Activated CD8-positive, alpha-beta memory T cell treated with anti-CD3 and anti-CD28 coated beads, Interleukin-2, amount 10 ng/mL, durations not matched to agents 7 days and 5 days (primary cell): Measurements from ENCODE around the gene OTUD5. TPM values are rescaled to one million over a fixed set of nuclear protein-coding genes. Genes with fewer than 3 reads are reported as not detected.

ENCODE experiments used
- ATAC-seq: fragments of 150-1000 bp; cut with Tn5 transposase; one replicate; pipeline ENCODE4 v1.10.0; 2021; ENCODE audit warnings: moderate library complexity
- CTCF ChIA-PET: fragments of 350-600 bp; sonication (Branson Sonifier 250); formaldehyde crosslinking; loops from one replicate; lab custom pipeline; 2021; ENCODE audit warnings: antibody characterized with exemption; lab: Charles Lee
- DNase-seq: peaks from one replicate; pipeline ENCODE4 v3.0.0-alpha.2; 2020
- H3K27ac Mint-ChIP-seq: one replicate; pipeline ENCODE4 v1.8.0; 2021; ENCODE audit warnings: mild to moderate bottlenecking, mixed read lengths
- H3K27me3 Mint-ChIP-seq: one replicate; pipeline ENCODE4 v1.8.0; 2021; ENCODE audit warnings: mixed read lengths
- H3K36me3 Mint-ChIP-seq: one replicate; pipeline ENCODE4 v1.8.0; 2021; ENCODE audit warnings: mild to moderate bottlenecking, mixed read lengths
- H3K4me1 Mint-ChIP-seq: one replicate; pipeline ENCODE4 v1.8.0; 2021; ENCODE audit warnings: mixed read lengths
- H3K4me3 Mint-ChIP-seq: one replicate; pipeline ENCODE4 v1.8.0; 2021; ENCODE audit warnings: mild to moderate bottlenecking, moderate library complexity, mixed read lengths
- H3K9me3 Mint-ChIP-seq: one replicate; pipeline ENCODE4 v1.8.0; 2022; ENCODE audit warnings: low read depth, mixed read lengths
- total RNA-seq, 2 experiments: library from RNA; stranded (reverse); gene quantifications; one replicate each; pipeline ENCODE4 v1.2.3, GENCODE V29; 2021

Gene OTUD5
- total RNA-seq, 2 experiments from 2014 or later = 56.9 to 65.2 TPM

GRCh38 chrX:48919947-48920717 is 37.3 kb downstream of the OTUD5 start:
- H3K4me1 Mint-ChIP-seq = peaks cover 54% of the 10 kb centered on the region
- H3K36me3 Mint-ChIP-seq = peaks cover 46% of the 10 kb centered on the region
- H3K27me3 Mint-ChIP-seq = no peaks in the 10 kb centered on the region
- ATAC-seq (peak; percentile 6), DNase-seq (peak; percentile 59)
- H3K27ac Mint-ChIP-seq = peak overlapping the region; percentile 90
- H3K4me3 Mint-ChIP-seq = peak overlapping the region; percentile 96
- CTCF ChIA-PET = interaction anchor here (1.0 to 2.1 kb wide), 4 partner anchors 17 to 123 kb away, joined by 3 to 11 read pairs (median 4); partner anchors contain the start of gene TFE3
- no peaks in the 10 kb centered on the region for H3K9me3 Mint-ChIP-seq

GRCh38 chrX:48919360-48919841 is 38.0 kb downstream of the OTUD5 start:
- peak; percentile 11 for ATAC-seq
- H3K36me3 Mint-ChIP-seq = peaks cover 51% of the 10 kb centered on the region

GRCh38 chrX:48918643-48919340 is 38.6 kb downstream of the OTUD5 start, which contains the start of gene PIM2:
Gene PIM2 (minus strand): TSS chrX:48919024. CDS start chrX:48918834, 190 bp downstream.
- peak; percentile 79 for ATAC-seq
- Mint-ChIP-seq H3K27ac (peak within 1 kb of the TSS; percentile 90), H3K4me1 (peaks cover 58% of the 10 kb centered on the region)

More at GRCh38 chrX:48919360-48919841, 38.0 kb downstream of the OTUD5 start:
- H3K27me3 Mint-ChIP-seq = no peaks in the 10 kb centered on the region
- peak overlapping the region; percentile 90 for H3K27ac Mint-ChIP-seq
- peaks cover 59% of the 10 kb centered on the region for H3K4me1 Mint-ChIP-seq
- peak overlapping the region; percentile 96 for H3K4me3 Mint-ChIP-seq
- CTCF ChIA-PET = interaction anchor here (1.0 to 2.1 kb wide), 4 partner anchors 18 to 124 kb away, joined by 3 to 11 read pairs (median 4); partner anchors contain the start of gene TFE3
- no peaks in the 10 kb centered on the region for H3K9me3 Mint-ChIP-seq
- DNase-seq = peak; percentile 66

GRCh38 chrX:48918301-48918642 is 39.1 kb downstream of the OTUD5 start:
- CTCF ChIA-PET = interaction anchor here (1.0 kb wide), 1 partner anchor 23 kb away, joined by 3 read pairs; no protein-coding TSS in a partner anchor

More at GRCh38 chrX:48918643-48919340, 38.6 kb downstream of the OTUD5 start, which contains the start of gene PIM2:
- H3K4me3 Mint-ChIP-seq = peak within 1 kb of the TSS; percentile 96
- peak; percentile 95 for DNase-seq
- peaks cover 51% of the 10 kb centered on the region for H3K36me3 Mint-ChIP-seq
- no peaks in the 10 kb centered on the region for H3K27me3 Mint-ChIP-seq
- no peaks in the 10 kb centered on the region for H3K9me3 Mint-ChIP-seq
- CTCF ChIA-PET = interaction anchor here (1.0 to 2.1 kb wide), 3 partner anchors 18 to 24 kb away, joined by 3 to 11 read pairs (median 4); no protein-coding TSS in a partner anchor

GRCh38 chrX:48917139-48918001 is 40.0 kb downstream of the OTUD5 start:
- H3K27me3 Mint-ChIP-seq = no peaks in the 10 kb centered on the region
- DNase-seq (peak; percentile 94), ATAC-seq (peak; percentile 48)
- no peaks in the 10 kb centered on the region for H3K9me3 Mint-ChIP-seq
- H3K27ac Mint-ChIP-seq = peak overlapping the region; percentile 90
- peak overlapping the region; percentile 96 for H3K4me3 Mint-ChIP-seq
- peaks cover 60% of the 10 kb centered on the region for H3K4me1 Mint-ChIP-seq
- H3K36me3 Mint-ChIP-seq = peaks cover 56% of the 10 kb centered on the region
- CTCF ChIA-PET = interaction anchor here (1.0 to 1.8 kb wide), 5 partner anchors 20 to 96 kb away, joined by 3 to 7 read pairs (median 4); no protein-coding TSS in a partner anchor

More at GRCh38 chrX:48918301-48918642, 39.1 kb downstream of the OTUD5 start:
- H3K27me3 Mint-ChIP-seq = no peaks in the 10 kb centered on the region
- H3K4me3 Mint-ChIP-seq = peak overlapping the region; percentile 96
- ATAC-seq (no peak), DNase-seq (no peak)
- H3K4me1 Mint-ChIP-seq = peaks cover 60% of the 10 kb centered on the region
- peak overlapping the region; percentile 90 for H3K27ac Mint-ChIP-seq
- peaks cover 53% of the 10 kb centered on the region for H3K36me3 Mint-ChIP-seq
- no peaks in the 10 kb centered on the region for H3K9me3 Mint-ChIP-seq

GRCh38 chrX:48914593-48915493 is 42.6 kb downstream of the OTUD5 start:
- Mint-ChIP-seq H3K9me3 (no peaks in the 10 kb centered on the region), H3K36me3 (peaks cover 58% of the 10 kb centered on the region), H3K27me3 (peaks cover 3% of the 10 kb centered on the region), H3K4me3 (peak overlapping the region; percentile 96), H3K4me1 (peaks cover 59% of the 10 kb centered on the region), H3K27ac (peak overlapping the region; percentile 56)
- CTCF ChIA-PET = interaction anchor here (1.0 kb wide), 1 partner anchor 29 kb away, joined by 3 read pairs; no protein-coding TSS in a partner anchor
- ATAC-seq (no peak), DNase-seq (no peak)

GRCh38 chrX:48913605-48914366 is 43.6 kb downstream of the OTUD5 start:
- Mint-ChIP-seq H3K27ac (peak overlapping the region; percentile 56), H3K9me3 (no peaks in the 10 kb centered on the region), H3K27me3 (peaks cover 3% of the 10 kb centered on the region), H3K36me3 (peaks cover 58% of the 10 kb centered on the region), H3K4me3 (peak overlapping the region; percentile 96), H3K4me1 (peaks cover 55% of the 10 kb centered on the region)
- ATAC-seq = no peak
- no peak for DNase-seq
- CTCF ChIA-PET = interaction anchor here (2.6 kb wide), 1 partner anchor 26 kb away, joined by 10 read pairs; no protein-coding TSS in a partner anchor

GRCh38 chrX:48911412-48912182 is 45.8 kb downstream of the OTUD5 start, which contains the start of gene SLC35A2:
Gene SLC35A2 (minus strand): TSS chrX:48911646. CDS start chrX:48911636, 10 bp downstream.
- Mint-ChIP-seq H3K9me3 (no peaks in the 10 kb centered on the region), H3K27me3 (peaks cover 3% of the 10 kb centered on the region), H3K36me3 (peaks cover 41% of the 10 kb centered on the region), H3K4me1 (peaks cover 51% of the 10 kb centered on the region), H3K4me3 (peak within 1 kb of the TSS; percentile 96), H3K27ac (peak within 1 kb of the TSS; percentile 92)
- ATAC-seq (peak; percentile 78), DNase-seq (peak; percentile 92)
- CTCF ChIA-PET = interaction anchor here (0.5 to 2.6 kb wide), 7 partner anchors 20 to 372 kb away, joined by 3 to 10 read pairs (median 4); partner anchors contain the start of gene TBC1D25

GRCh38 chrX:48910926-48911411 is 46.4 kb downstream of the OTUD5 start:
- CTCF ChIA-PET = interaction anchor here (1.1 to 1.3 kb wide), 2 partner anchors 19 to 26 kb away, joined by 3 to 4 read pairs; no protein-coding TSS in a partner anchor

GRCh38 chrX:48909703-48910294 is 47.6 kb downstream of the OTUD5 start:
- H3K4me3 Mint-ChIP-seq = no peak overlapping the region
- no peak for ATAC-seq
- CTCF ChIA-PET = no interaction called here
- H3K27me3 Mint-ChIP-seq = peaks cover 3% of the 10 kb centered on the region
- peaks cover 39% of the 10 kb centered on the region for H3K4me1 Mint-ChIP-seq
- H3K27ac Mint-ChIP-seq = no peak overlapping the region
- no peak for DNase-seq
- H3K9me3 Mint-ChIP-seq = no peaks in the 10 kb centered on the region
- peaks cover 23% of the 10 kb centered on the region for H3K36me3 Mint-ChIP-seq

More at GRCh38 chrX:48910926-48911411, 46.4 kb downstream of the OTUD5 start:
- Mint-ChIP-seq H3K9me3 (no peaks in the 10 kb centered on the region), H3K4me1 (peaks cover 49% of the 10 kb centered on the region), H3K27me3 (peaks cover 3% of the 10 kb centered on the region), H3K36me3 (peaks cover 35% of the 10 kb centered on the region), H3K4me3 (peak overlapping the region; percentile 96), H3K27ac (peak overlapping the region; percentile 92)
- ATAC-seq = peak; percentile 4
- DNase-seq = no peak
